ENCODE results near the gene KIF5C.

Gene KIF5C

GRCh38 chr2:149063177-149063576 lies 188.2 kb downstream of the KIF5C start (continued):
- peak; percentile 55 for TF ChIP-seq PRDM6 (tag by site-specific recombination; IDR thresholded peaks at IDR 0.05)
- TF ChIP-seq GLI2 (tag by site-specific recombination; IDR thresholded peaks at IDR 0.05; ENCODE audit: borderline replicate concordance, low read depth) = 0 out of 2 replicates have a peak, but pooled peaks have one; percentile 31
- no peak for TF ChIP-seq ZNF16 (tag by site-specific recombination; IDR thresholded peaks at IDR 0.05; ENCODE audit: low read depth)
- peak; percentile 84 for TF ChIP-seq OSR2 (tag by site-specific recombination; IDR thresholded peaks at IDR 0.05)

GRCh38 chr2:149064365-149064841 lies 189.4 kb downstream of the KIF5C start:
- Histone ChIP-seq H3K27ac (ENCODE audit: extremely low read depth, low read depth, low read length) (peak overlapping the region; percentile 75), H3K9me3 (ENCODE audit: control insufficient read depth, insufficient read depth, low read depth, low read length) (no peaks in the 10 kb centered on the region), H3K4me1 (ENCODE audit: control insufficient read depth, insufficient read depth, low read length) (peaks cover 29% of the 10 kb centered on the region), H3K4me3 (ENCODE audit: low read depth, low read length) (no peak overlapping the region), H3K36me3 (ENCODE audit: control insufficient read depth in 2 of 2, insufficient read depth in 1 of 2, low read length in 2 of 2) (no peaks in the 10 kb centered on the region)
- POLR2A ChIA-PET = interaction anchor here (0.6 kb wide), 1 partner anchor 13 kb away, joined by 3 read pairs; no protein-coding TSS in a partner anchor
- CTCF ChIA-PET = interaction anchor here (0.6 to 2.0 kb wide), 3 partner anchors 18 to 119 kb away, joined by 3 to 5 read pairs (median 4); no protein-coding TSS in a partner anchor
- TF ChIP-seq GLI2 (tag by site-specific recombination; IDR thresholded peaks at IDR 0.05; ENCODE audit: borderline replicate concordance, low read depth) (peak; percentile 79), KLF10 (tag by site-specific recombination; IDR thresholded peaks at IDR 0.05) (peak; percentile 57; the same call in 1 of the 2 replicates), ZNF398 (tag by site-specific recombination; IDR thresholded peaks at IDR 0.05) (no peak), ZNF580 (tag by site-specific recombination; IDR thresholded peaks at IDR 0.05) (peak; percentile 95), ZNF626 (tag by site-specific recombination; IDR thresholded peaks at IDR 0.05) (no peak), ZEB2 (tag by site-specific recombination; IDR thresholded peaks at IDR 0.05) (peak; percentile 67), SETDB1 (IDR thresholded peaks at IDR 0.05; ENCODE audit: insufficient read length, low read length) (peak; percentile 14), ZBTB44 (tag by site-specific recombination; IDR thresholded peaks at IDR 0.05) (peak; percentile 63; the same call in 1 of the 2 replicates), SCRT1 (tag by site-specific recombination; IDR thresholded peaks at IDR 0.05; ENCODE audit: borderline replicate concordance) (peak; percentile 81), ZNF426 (tag by site-specific recombination; IDR thresholded peaks at IDR 0.05) (no peak), ZNF514 (tag by site-specific recombination; IDR thresholded peaks at IDR 0.05) (no peak), OSR2 (tag by site-specific recombination; IDR thresholded peaks at IDR 0.05) (peak; percentile 87), ZNF280D (tag by site-specific recombination; IDR thresholded peaks at IDR 0.05) (no peak), ZSCAN18 (tag by site-specific recombination; IDR thresholded peaks at IDR 0.05) (no peak), ZNF571 (tag by site-specific recombination; IDR thresholded peaks at IDR 0.05) (no peak), ZNF175 (tag by site-specific recombination; IDR thresholded peaks at IDR 0.05) (no peak), ZBTB10 (tag by site-specific recombination; IDR thresholded peaks at IDR 0.05) (no peak), ZNF184 (tag by site-specific recombination; IDR thresholded peaks at IDR 0.05) (no peak), ZBTB6 (tag by site-specific recombination; IDR thresholded peaks at IDR 0.05) (peak; percentile 85)
